Astrocyte of the spinal cord (primary cell): ENCODE data around the gene ARHGAP25.

Source experiments
- DNase-seq: peaks from one replicate; pipeline ENCODE4 v3.0.0; 2011; ENCODE audit warnings: low read depth, low spot score
- H3K4me3 ChIP-seq: 2 replicates; pipeline ENCODE4 v1.5.1; 2011; ENCODE audit warnings: low read depth, mild to moderate bottlenecking, low read length, moderate library complexity
- CTCF ChIP-seq: IDR thresholded peaks from 2 replicates; pipeline ENCODE4 v1.5.1; 2012; ENCODE audit warnings: low read depth, mild to moderate bottlenecking, low read length, inconsistent platforms
- in situ Hi-C: cut with HindIII; loops from 2 replicates; pipeline ENCODE4 v1.10.0; 2017; ENCODE audit warnings: low sequenced_read_pairs

Gene ARHGAP25

GRCh38 chr2:68806511-68807109, 72.0 kb downstream of the ARHGAP25 start:
- no peak overlapping the region for H3K4me3 ChIP-seq
- no peak for TF ChIP-seq CTCF
- peak; percentile 25 for DNase-seq
- in situ Hi-C loops = no loop called here

- in situ Hi-C loops = no loop called here
- no peak for TF ChIP-seq CTCF
- no peak overlapping the region for H3K4me3 ChIP-seq
- no peak for DNase-seq
Observed at GRCh38 chr2:68807821-68808266, 73.2 kb downstream of the ARHGAP25 start.

- DNase-seq = no peak
- TF ChIP-seq CTCF = no peak
- H3K4me3 ChIP-seq = no peak overlapping the region
- in situ Hi-C loops = no loop called here
Observed at GRCh38 chr2:68809324-68810240, 75.0 kb downstream of the ARHGAP25 start.

- no peak for TF ChIP-seq CTCF
- DNase-seq = no peak
- in situ Hi-C loops = no loop called here
- H3K4me3 ChIP-seq = no peak overlapping the region
Observed at GRCh38 chr2:68811364-68811763, 76.8 kb downstream of the ARHGAP25 start.

- H3K4me3 ChIP-seq = no peak overlapping the region
- in situ Hi-C loops = no loop called here
- no peak for TF ChIP-seq CTCF
- DNase-seq = no peak
Observed at GRCh38 chr2:68812251-68812650, 77.6 kb downstream of the ARHGAP25 start.

- no peak overlapping the region for H3K4me3 ChIP-seq
- TF ChIP-seq CTCF = no peak
- DNase-seq = no peak
- in situ Hi-C loops = no loop called here
Observed at GRCh38 chr2:68813596-68813995, 79.0 kb downstream of the ARHGAP25 start.
